Gastrocnemius medialis (tissue), 4 donors: ENCODE data around the gene CACNA1D. TPM values are rescaled to one million over a fixed set of nuclear protein-coding genes. Genes with fewer than 3 reads are reported as not detected.

Experiments
- ATAC-seq, 2 donors: fragments of 150-250 bp; one replicate each; pipeline ENCODE4 v1.9.1; 2016
- DNase-seq, 2 donors: peaks; one replicate each; pipeline ENCODE4 v3.0.0-alpha.2; 2019
- H3K27ac ChIP-seq, 4 donors: fragments of 200-600 bp; sonication (generic); 1 replicate in 1 of 4; 2 replicates in 3 of 4; pipeline ENCODE4 v1.5.1; 2016 to 2018; ENCODE audit warnings: mild to moderate bottlenecking in 2 of 4, moderate library complexity in 1 of 4
- H3K27me3 ChIP-seq, 3 donors: fragments of 200-600 bp; sonication (generic) in 2 of 3; 1 replicate in 1 of 3; 2 replicates in 2 of 3; pipeline versions ENCODE4 v1.5.1 to v1.6.0; 2016 to 2019; ENCODE audit warnings: mild to moderate bottlenecking in 1 of 3, moderate library complexity in 1 of 3
- H3K36me3 ChIP-seq, 2 donors: fragments of 200-600 bp; sonication (generic) in 1 of 2; one replicate each; pipeline ENCODE4 v1.5.1; 2017 to 2018
- H3K4me1 ChIP-seq, 2 donors: fragments of 200-600 bp; sonication (generic) in 1 of 2; one replicate each; pipeline ENCODE4 v1.5.1; 2016 to 2017; ENCODE audit warnings: mild to moderate bottlenecking in 2 of 2
- H3K4me3 ChIP-seq, 4 donors: fragments of 200-600 bp; sonication (generic) in 3 of 4; 1 replicate in 1 of 4; 2 replicates in 3 of 4; pipeline ENCODE4 v1.5.1; 2016 to 2019; ENCODE audit warnings: mild to moderate bottlenecking in 2 of 4
- H3K9me3 ChIP-seq, 3 donors: fragments of 200-600 bp; sonication (generic) in 2 of 3; 1 replicate in 1 of 3; 2 replicates in 2 of 3; pipeline ENCODE4 v1.5.1; 2016 to 2019
- CTCF ChIP-seq, 5 experiments: fragments of 450-650 bp in 3 of 5; fragments of 200-600 bp in 2 of 5; sonication (generic) in 2 of 5; IDR thresholded peaks in 4 of 5; conservative IDR thresholded peaks in 1 of 5; 1 replicate in 4 of 5; 2 replicates in 1 of 5; pipeline ENCODE4 v1.5.1; 2016 to 2019; ENCODE audit warnings: antibody characterized with exemption in 5 of 5, mild to moderate bottlenecking in 3 of 5, moderate library complexity in 3 of 5
- POLR2A ChIP-seq, 2 donors: fragments of 450-650 bp; IDR thresholded peaks; one replicate each; pipeline ENCODE4 v1.6.1; 2017; ENCODE audit warnings: antibody characterized with exemption in 2 of 2, mild to moderate bottlenecking in 2 of 2, moderate library complexity in 2 of 2
- in situ Hi-C, 4 donors: fragments of 200-750 bp; cut with MboI; loops; one replicate each; pipeline versions ENCODE4 v1.15.0 to v1.8.0; 2017; ENCODE audit warnings: low sequenced_read_pairs in 4 of 4
- intact Hi-C: fragments of 100-400 bp; cut with DNase I; formaldehyde crosslinking; loops from one replicate; pipeline ENCODE4 v1.15.1; 2023; ENCODE audit warnings: low total_unique reads
- total RNA-seq, 4 donors: library from RNA; depleted of rRNA; stranded (reverse); fragments of >200 nt; gene quantifications; one replicate each; pipeline versions ENCODE4 v1.1.0 to v1.2.3, GENCODE V29; 2016

The CACNA1D gene
- total RNA-seq, 4 donors from 2014 or later = 0.18 to 0.34 TPM; not detected in 2

DNA sequence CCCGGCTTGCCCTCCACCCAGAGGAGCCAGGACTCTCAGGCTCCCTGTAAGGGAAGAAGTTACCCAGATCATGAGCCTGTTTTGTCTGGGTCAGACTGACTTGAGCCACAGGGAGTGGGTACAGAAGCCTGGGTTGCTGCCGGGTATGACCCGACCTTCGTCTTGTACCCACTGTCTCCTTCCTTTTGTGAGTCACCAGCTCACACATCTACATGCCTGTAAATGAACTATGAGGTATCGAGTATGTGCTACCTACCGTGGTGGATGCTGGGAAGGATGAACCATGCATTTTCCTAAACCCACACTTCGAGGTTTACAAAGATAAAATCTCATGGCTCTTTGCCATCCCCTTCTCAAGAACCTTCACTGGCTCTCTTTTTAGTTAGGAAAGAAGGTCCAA is 56.9 kb downstream of the CACNA1D start:
- ATAC-seq = no peak
- H3K9me3 ChIP-seq = no peaks in the 10 kb centered on the region
- intact Hi-C loops (no loop called here), in situ Hi-C loops (no loop called here)
- no peak overlapping the region for H3K27ac ChIP-seq
- no peak for DNase-seq
- H3K27me3 ChIP-seq = no peaks in the 10 kb centered on the region
- H3K36me3 ChIP-seq = no peaks in the 10 kb centered on the region
- H3K4me1 ChIP-seq = no peaks in the 10 kb centered on the region
- TF ChIP-seq POLR2A (IDR thresholded peaks at IDR 0.05) (no peak), CTCF (IDR thresholded peaks at IDR 0.05 in 4 of 5, conservative IDR thresholded peaks at IDR 0.05 in 1 of 5) (no peak)
- H3K4me3 ChIP-seq = no peak overlapping the region

DNA sequence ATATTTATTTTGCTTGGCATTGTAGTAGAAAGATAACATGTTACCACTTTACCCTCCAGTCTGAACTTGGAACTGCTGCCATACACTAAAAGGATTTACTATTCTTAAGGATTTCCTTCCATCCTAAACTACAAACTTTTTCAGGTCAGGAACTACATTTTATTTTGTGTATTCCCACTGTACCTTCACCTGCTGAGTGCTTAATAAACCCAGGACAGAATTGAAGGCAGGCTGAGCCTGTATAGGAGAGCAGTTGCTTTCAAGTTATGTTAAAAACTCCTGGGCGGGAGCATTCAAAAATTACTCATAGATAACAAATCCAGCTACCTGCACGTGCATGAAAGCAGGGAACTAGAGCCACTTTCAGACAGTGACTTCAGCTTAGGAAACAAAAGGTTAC is 58.3 kb downstream of the CACNA1D start:
- no peak for ATAC-seq
- in situ Hi-C loops = no loop called here
- no peaks in the 10 kb centered on the region for H3K36me3 ChIP-seq

DNA sequence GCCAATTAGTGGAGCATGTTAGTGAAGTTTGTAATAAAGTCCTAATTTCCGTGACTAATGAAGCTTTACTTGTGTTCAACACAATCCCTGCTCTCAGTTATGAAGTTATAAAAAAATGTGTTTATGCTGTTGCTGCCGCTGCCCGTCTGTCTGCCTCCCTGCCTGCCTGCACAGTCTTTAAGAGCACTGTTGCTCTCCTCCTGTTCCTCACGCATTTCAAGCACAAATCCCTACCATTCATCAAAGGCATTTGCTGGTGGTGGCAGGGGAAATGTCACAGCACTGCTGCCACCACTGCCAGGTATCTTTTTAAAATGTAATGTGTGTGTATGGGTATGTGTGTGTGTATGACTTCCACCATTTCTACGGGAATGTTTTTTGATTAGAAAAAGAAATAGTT is 58.8 kb downstream of the CACNA1D start:
- DNase-seq (no peak), ATAC-seq (no peak)
- TF ChIP-seq CTCF (IDR thresholded peaks at IDR 0.05 in 4 of 5, conservative IDR thresholded peaks at IDR 0.05 in 1 of 5) (no peak), POLR2A (IDR thresholded peaks at IDR 0.05) (no peak)
- no peaks in the 10 kb centered on the region for H3K27me3 ChIP-seq
- H3K9me3 ChIP-seq = no peaks in the 10 kb centered on the region
- H3K36me3 ChIP-seq = no peaks in the 10 kb centered on the region
- no peaks in the 10 kb centered on the region for H3K4me1 ChIP-seq
- no peak overlapping the region for H3K27ac ChIP-seq
- H3K4me3 ChIP-seq = no peak overlapping the region
- in situ Hi-C loops (no loop called here), intact Hi-C loops (no loop called here)

More for the DNA sequence above, 58.3 kb downstream of the CACNA1D start:
- Histone ChIP-seq H3K27ac (no peak overlapping the region), H3K4me1 (no peaks in the 10 kb centered on the region), H3K4me3 (no peak overlapping the region), H3K9me3 (no peaks in the 10 kb centered on the region), H3K27me3 (no peaks in the 10 kb centered on the region)
- no peak for DNase-seq
- no peak for TF ChIP-seq CTCF (IDR thresholded peaks at IDR 0.05 in 4 of 5, conservative IDR thresholded peaks at IDR 0.05 in 1 of 5)
- intact Hi-C loops = no loop called here

- no peak for DNase-seq
- in situ Hi-C loops = no loop called here
- intact Hi-C loops = no loop called here
- Histone ChIP-seq H3K27me3 (no peaks in the 10 kb centered on the region), H3K4me1 (no peaks in the 10 kb centered on the region), H3K27ac (no peak overlapping the region), H3K4me3 (no peak overlapping the region), H3K9me3 (no peaks in the 10 kb centered on the region), H3K36me3 (no peaks in the 10 kb centered on the region)
- no peak for TF ChIP-seq POLR2A (IDR thresholded peaks at IDR 0.05)
- no peak for TF ChIP-seq CTCF (IDR thresholded peaks at IDR 0.05 in 4 of 5, conservative IDR thresholded peaks at IDR 0.05 in 1 of 5)
- ATAC-seq = no peak
These were observed 60.2 kb downstream of the CACNA1D start for GRCh38 chr3:53554559-53555067.

- H3K27me3 ChIP-seq = no peaks in the 10 kb centered on the region
- in situ Hi-C loops = no loop called here
- no peak for ATAC-seq
- no peak for DNase-seq
- H3K27ac ChIP-seq = no peak overlapping the region
- no peaks in the 10 kb centered on the region for H3K4me1 ChIP-seq
- H3K4me3 ChIP-seq = no peak overlapping the region
- TF ChIP-seq POLR2A (IDR thresholded peaks at IDR 0.05) (no peak), CTCF (IDR thresholded peaks at IDR 0.05 in 4 of 5, conservative IDR thresholded peaks at IDR 0.05 in 1 of 5) (no peak)
- intact Hi-C loops = no loop called here
- H3K9me3 ChIP-seq = no peaks in the 10 kb centered on the region
- no peaks in the 10 kb centered on the region for H3K36me3 ChIP-seq
These were observed 60.7 kb downstream of the CACNA1D start for GRCh38 chr3:53555068-53555588.
